Left cardiac atrium (tissue), 4 donors: Measurements from ENCODE around the gene NEDD4L. TPM values are rescaled to one million over a fixed set of nuclear protein-coding genes. Genes with fewer than 3 reads are reported as not detected.

Experiments
- ATAC-seq, 2 donors: fragments of 200-7000 bp; cut with Tn5 transposase; one replicate each; pipeline ENCODE4 v1.9.1; 2020; ENCODE audit warnings: mild to moderate bottlenecking in 2 of 2, moderate library complexity in 2 of 2
- DNase-seq: peaks from one replicate; pipeline ENCODE4 v3.0.0-alpha.2; 2020
- intact Hi-C, 2 donors: fragments of 100-400 bp; cut with DNase I; formaldehyde crosslinking; loops; one replicate each; pipeline versions ENCODE4 v1.14.1 to v1.15.1; 2022 to 2023
- total RNA-seq, 2 donors: library from RNA; stranded (reverse); fragmentation: NEBNext Ultra II Directional; extraction: Animal tissue kit (Norgen Biotek cat#: 25700); gene quantifications; one replicate each; pipeline ENCODE4 v1.2.1, GENCODE V29; 2021
- donor health status: DM: no; HTN: yes; CAD: no.
- donor health status: DM: no; HTN: yes; CAD: no; lungs with severe emphysema.
- donor health status: DM: yes; HTN: yes; CAD: no.
- donor health status: Dilated cardiomyopathy.

Gene NEDD4L
- total RNA-seq, 2 donors from 2014 or later, result 64.9 to 98.2 TPM

DNA sequence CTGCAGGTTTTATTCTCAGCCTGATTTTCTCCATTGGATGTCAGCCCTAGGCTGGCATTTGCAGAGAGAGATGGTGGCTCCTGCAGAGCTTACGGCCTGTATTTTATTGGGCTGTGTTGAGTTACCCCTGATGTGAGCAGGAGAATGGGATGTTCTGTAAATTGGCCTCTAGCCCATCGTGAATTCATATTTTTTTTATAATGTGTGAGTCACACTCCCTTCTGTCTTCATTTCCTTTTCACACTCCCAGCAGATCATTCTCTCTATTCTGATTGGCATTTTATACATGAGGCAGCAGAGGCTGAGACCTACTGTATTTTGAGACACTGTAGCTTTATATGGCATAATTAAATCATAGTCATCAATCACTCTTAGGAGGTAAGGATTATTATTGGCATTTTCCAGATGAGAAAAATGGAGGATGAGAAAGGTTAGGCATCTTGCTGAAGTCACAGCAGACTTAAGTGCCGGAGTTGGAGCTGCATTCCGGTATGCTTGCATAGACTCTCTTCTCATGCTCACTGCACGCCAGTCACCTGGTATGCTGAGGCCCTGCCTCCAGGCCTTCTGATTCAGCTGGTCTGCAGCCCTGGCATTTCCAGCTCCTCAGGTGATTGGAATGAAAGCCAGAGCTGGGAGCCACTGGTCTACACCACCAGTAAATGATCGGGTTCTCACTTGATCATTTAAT lies 142.4 kb downstream of the NEDD4L start:
- intact Hi-C loops, result loop anchor here in 1 of 2 donors (10.0 kb wide), 1 partner anchor 308 kb away; no protein-coding TSS in a partner anchor
- ATAC-seq (peak in 1 of 2 donors; percentile 61), DNase-seq (no peak)

DNA sequence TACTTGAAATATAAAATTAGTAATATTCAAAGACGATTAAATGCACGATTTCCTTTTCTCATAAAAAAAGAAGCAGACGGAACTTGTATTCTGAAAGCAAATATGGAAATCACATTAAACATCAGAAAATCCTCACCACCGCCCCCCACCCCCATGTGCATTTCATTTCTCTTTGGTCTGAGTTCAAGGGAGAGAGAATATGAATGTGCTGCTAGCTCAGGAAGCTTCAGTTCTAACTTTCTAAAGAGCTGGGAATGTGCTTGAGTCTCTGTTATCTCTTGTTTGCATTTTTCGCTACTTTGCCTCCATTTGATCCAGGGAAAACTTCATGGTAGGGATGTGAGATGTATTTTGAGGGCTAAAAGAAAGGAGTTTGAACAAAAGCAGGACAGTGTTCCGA lies 143.6 kb downstream of the NEDD4L start:
- no peak for ATAC-seq
- intact Hi-C loops, result loop anchor here in 1 of 2 donors (10.0 kb wide), 1 partner anchor 307 kb away; no protein-coding TSS in a partner anchor
- no peak for DNase-seq

DNA sequence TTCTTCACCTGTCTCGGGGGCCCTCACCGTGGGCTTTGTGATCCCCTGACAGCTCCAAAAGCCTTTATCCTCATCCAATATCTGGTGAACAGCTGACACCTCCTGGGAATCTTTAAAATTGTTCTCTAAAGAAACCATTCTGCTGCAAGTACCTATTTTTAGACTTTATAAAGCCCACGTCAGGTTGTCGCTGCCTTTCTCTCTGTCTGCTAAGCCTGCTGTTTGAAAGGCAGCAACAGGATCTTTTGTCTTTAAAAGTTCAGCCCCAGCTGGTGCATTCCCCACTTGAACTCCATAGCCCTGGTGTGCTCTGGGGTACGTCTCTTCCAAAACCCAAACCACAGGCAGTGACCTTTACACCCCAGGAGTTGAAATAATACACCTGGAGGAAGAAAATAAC lies 145.0 kb downstream of the NEDD4L start:
- intact Hi-C loops, result loop anchor here in 1 of 2 donors (10.0 kb wide), 1 partner anchor 306 kb away; no protein-coding TSS in a partner anchor
- ATAC-seq (no peak), DNase-seq (no peak)

DNA sequence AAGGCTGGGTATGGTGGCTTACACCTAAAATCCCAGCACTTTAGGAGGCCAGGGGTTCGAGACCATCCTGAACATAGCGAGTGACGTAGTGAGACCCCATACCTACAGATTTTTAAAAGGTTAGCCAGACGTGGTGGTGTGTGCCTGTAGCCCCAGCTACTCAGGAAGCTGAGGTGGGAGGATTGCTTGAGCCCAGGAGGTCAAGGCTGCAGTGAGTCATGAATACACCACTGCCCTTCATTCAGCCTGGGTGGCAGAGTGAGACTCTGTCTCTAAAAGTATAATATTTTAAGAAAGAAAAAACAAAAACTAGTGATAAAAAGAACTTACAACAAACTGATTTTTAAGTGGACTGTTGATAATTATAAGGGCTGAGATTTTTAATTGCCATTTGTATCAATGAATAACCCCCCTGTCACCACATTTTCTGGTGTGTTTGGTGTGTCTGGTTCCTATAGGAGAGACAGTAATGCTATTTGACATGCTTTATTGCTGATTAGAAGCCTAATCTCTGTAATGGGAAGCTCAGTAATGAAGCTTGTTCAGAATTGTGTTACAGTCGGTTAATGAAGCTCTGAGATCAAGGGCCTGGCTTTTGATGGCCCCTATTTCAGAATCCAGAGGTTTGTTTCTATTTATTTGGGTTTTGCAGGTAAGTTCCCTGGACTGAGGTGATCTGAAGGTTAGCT lies 147.0 kb downstream of the NEDD4L start:
- intact Hi-C loops, result loop anchor here (5.0 to 10.0 kb wide), 2 partner anchors 126 to 134 kb away; no protein-coding TSS in a partner anchor

GRCh38 chr18:58191626-58192025 lies 147.6 kb downstream of the NEDD4L start:
- intact Hi-C loops, result loop anchor here (5.0 to 10.0 kb wide), 2 partner anchors 126 to 133 kb away; no protein-coding TSS in a partner anchor
- DNase-seq (no peak), ATAC-seq (no peak)

More for the DNA sequence above, 147.0 kb downstream of the NEDD4L start:
- no peak for ATAC-seq
- no peak for DNase-seq

DNA sequence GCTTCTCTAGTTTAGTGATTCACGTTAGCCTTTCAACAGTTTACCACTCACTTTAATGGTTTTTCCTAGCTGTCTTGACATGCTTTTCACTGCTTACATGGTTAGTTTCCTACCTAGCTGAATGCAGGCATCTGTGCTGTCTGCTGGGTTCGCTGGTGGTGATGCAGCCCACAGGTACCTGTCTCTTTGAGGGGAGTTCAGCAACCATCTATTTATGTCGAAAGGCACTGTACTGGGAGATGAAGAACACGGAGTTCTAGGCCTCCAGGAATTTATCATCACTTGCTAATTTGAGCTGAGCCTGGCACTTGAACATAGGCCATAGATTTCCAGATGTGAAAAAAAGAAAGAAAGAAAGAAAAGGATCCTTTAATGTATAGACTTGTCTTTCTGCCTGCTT lies 148.5 kb downstream of the NEDD4L start:
- peak in 1 of 2 donors; percentile 27 for ATAC-seq
- intact Hi-C loops, result loop anchor here (5.0 to 10.0 kb wide), 2 partner anchors 125 to 132 kb away; no protein-coding TSS in a partner anchor
- DNase-seq, result no peak

DNA sequence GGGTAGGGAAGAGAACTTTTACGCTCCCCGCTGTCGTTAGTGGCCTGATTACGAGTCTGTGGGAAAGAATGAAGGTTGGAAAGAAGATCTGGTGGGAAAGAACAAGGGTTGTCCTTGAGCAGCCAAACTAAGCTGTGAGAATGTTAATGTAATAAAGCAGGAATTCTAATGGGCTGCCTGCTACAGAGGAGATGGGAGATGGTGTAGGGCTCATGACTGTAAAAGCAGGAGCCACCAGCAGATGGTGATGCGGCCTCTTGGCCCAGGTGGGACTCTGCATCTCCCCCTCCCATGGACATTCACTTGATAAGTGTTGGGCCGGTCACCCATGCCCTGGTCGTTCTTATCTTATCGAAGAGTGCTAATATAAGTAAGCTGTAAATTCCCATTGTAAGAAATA lies 150.0 kb downstream of the NEDD4L start:
- intact Hi-C loops, result loop anchor here (5.0 to 10.0 kb wide), 2 partner anchors 123 to 131 kb away; no protein-coding TSS in a partner anchor
- ATAC-seq (peak; percentile 63 to 79), DNase-seq (no peak)

GRCh38 chr18:58195278-58195765 lies 151.3 kb downstream of the NEDD4L start:
- intact Hi-C loops, result loop anchor here in 1 of 2 donors (10.0 kb wide), 1 partner anchor 129 kb away; no protein-coding TSS in a partner anchor
- ATAC-seq (peak; percentile 36 to 79), DNase-seq (no peak)

DNA sequence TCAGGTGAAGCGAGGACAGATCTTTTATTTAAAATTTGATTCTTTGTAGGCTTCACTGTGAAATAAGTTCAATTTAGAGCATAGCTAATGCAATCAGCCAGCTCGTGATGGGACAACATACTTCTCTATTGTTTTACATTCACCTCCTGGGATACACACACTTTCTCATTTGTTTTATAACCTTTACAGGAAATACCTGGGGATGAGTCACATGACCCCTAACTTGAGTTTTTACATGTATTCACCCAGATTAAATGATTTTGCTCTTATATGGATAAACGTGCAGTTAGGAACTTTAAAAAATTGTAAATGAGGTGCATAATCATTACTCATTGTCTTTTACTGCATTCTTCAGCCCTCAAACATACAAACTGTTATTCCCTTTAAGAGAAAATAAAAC lies 152.1 kb downstream of the NEDD4L start:
- intact Hi-C loops, result loop anchor here in 1 of 2 donors (10.0 kb wide), 1 partner anchor 129 kb away; no protein-coding TSS in a partner anchor
- ATAC-seq (no peak), DNase-seq (no peak)

GRCh38 chr18:58196881-58197872 lies 153.2 kb downstream of the NEDD4L start:
- DNase-seq (no peak), ATAC-seq (no peak)
- intact Hi-C loops, result loop anchor here in 1 of 2 donors (10.0 kb wide), 1 partner anchor 128 kb away; no protein-coding TSS in a partner anchor

GRCh38 chr18:58201268-58201667 lies 157.2 kb downstream of the NEDD4L start:
- intact Hi-C loops, result no loop called here
- no peak for ATAC-seq

GRCh38 chr18:58201733-58202730 lies 158.0 kb downstream of the NEDD4L start:
- ATAC-seq (peak in 1 of 2 donors; percentile 19), DNase-seq (no peak)
- intact Hi-C loops, result no loop called here

More at GRCh38 chr18:58201268-58201667, 157.2 kb downstream of the NEDD4L start:
- no peak for DNase-seq

DNA sequence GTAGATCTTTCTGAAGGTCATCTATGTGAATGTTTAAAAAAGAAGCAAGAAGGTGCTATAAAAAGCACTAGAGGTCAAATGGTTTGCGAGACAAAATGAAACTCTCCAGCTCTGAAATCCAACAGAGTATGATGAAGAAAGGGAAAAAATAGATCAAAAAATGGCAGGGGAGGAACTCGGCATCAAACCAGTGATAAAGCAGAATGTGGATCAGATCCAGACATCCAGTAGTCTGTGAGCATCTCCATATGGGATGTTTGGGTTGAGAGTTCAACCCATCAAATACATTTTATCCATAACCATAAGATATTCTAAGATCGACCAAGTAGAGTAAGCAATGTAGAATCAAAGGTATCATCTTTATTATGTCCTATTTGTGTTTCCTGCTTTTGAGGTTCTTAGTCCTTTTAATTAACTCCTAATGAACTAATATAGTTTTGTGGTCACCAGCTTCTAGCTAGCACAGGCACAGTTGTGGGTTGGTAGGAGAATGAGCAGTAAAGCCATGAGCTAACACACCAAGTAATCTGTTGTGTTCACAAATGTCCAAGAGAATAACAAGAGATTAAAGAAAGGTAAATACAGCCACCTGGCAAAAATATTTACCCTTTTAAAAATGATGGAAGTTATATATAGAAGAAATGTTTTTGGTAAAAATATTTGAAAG lies 160.9 kb downstream of the NEDD4L start:
- intact Hi-C loops, result no loop called here
- no peak for ATAC-seq
- no peak for DNase-seq

DNA sequence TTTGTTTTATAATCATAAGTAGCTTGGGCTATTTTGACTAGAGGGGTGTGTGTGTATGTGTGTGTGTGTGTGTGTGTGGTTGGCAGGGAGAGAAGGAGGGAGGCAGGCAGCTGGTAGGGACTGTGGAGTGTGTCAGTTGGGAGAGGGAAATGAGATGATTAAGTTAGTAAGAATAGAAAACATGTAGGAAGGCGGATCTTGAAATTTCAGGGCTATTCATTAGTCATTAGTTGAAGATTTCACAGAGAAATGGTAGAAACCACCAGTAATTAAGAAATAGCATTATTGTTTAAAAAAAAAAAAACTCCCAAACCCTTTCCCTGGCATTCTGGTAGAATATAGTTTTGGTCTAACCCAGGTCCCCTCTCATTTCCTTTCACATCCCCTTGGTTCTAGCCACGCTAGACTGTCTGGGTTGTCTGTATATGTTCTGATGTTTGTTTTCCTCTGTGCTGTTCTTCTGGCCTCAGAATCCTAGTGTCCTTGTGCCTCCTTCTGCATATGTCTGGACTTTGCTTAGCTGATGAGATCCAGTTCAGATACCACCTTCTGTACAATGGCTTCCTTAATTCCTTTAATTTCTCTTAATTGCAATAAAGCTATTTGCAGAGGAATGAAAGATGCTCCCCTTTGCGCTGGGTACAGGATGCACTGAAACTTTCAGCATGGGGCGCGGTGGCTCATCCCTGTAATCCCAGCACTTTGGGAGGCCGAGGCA lies 161.6 kb downstream of the NEDD4L start:
- intact Hi-C loops, result no loop called here
- DNase-seq, result no peak
- ATAC-seq, result peak; percentile 73 to 81

DNA sequence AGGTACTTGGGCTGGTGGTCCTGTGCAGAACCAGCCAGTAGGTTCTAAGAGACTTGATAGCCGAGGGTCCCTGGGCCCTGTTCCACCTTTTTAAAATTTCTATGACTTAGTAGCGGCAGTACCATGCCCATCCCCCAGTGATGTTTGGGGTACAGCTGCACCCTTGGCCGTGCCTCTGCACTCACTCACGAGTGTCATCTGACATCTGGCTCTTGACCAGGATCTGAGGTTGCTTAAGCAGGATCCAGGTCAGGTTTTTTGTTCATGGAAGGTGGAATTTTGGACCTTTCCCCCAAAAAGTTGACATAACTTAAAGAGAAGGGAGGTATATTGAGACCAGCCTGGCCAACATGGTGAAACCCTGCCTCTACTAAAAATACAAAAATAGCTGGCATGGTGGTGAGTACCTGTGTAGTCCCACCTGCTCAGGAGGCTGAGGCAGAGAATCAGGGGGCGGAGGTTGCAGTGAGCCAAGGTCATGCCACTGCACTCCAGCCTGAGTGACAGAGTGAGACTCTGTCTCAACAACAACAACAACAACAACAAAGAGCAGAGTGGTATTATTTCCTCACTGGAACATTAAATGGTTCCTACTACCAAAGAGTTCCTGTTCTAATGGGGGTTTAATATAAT lies 163.6 kb downstream of the NEDD4L start:
- no peak for DNase-seq
- ATAC-seq, result no peak
- intact Hi-C loops, result no loop called here
